GM21390 (cell line): ENCODE measurements around the gene SEC14L5.
"Not testable (repeated sequence)": the region's sequence is repeated elsewhere in the genome, so short reads cannot be mapped to it uniquely, and the experiment has no call there.

Experiments
- ATAC-seq: cut with Tn5 transposase; IDR thresholded peaks from one replicate; pipeline ENCODE4 v1.9.1; 2021; ENCODE audit not compliant: unreplicated experiment

Gene SEC14L5

GRCh38 chr16:5034167-5034523 lies 76.0 kb downstream of the SEC14L5 start:
- no peak for ATAC-seq

GRCh38 chr16:5035909-5036227 lies 77.7 kb downstream of the SEC14L5 start:
- no peak for ATAC-seq

- ATAC-seq: no peak
These were observed 78.4 kb downstream of the SEC14L5 start for GRCh38 chr16:5036228-5037156.

- ATAC-seq: no peak
These were observed 82.3 kb downstream of the SEC14L5 start for GRCh38 chr16:5040451-5040850.

- peak; percentile 72 for ATAC-seq
These were observed 83.5 kb downstream of the SEC14L5 start for GRCh38 chr16:5041600-5042133.

GRCh38 chr16:5042574-5043171 lies 84.5 kb downstream of the SEC14L5 start:
- ATAC-seq: no peak

- ATAC-seq: no peak
These were observed 85.9 kb downstream of the SEC14L5 start for GRCh38 chr16:5044011-5044540.

- not testable (repeated sequence) for ATAC-seq
These were observed 86.5 kb downstream of the SEC14L5 start for GRCh38 chr16:5044581-5044980.

GRCh38 chr16:5045499-5046115 lies 87.5 kb downstream of the SEC14L5 start:
- ATAC-seq: no peak

- no peak for ATAC-seq
These were observed 88.8 kb downstream of the SEC14L5 start for GRCh38 chr16:5046914-5047313.

GRCh38 chr16:5054876-5055865 lies 97.0 kb downstream of the SEC14L5 start:
- no peak for ATAC-seq

- no peak for ATAC-seq
These were observed 98.2 kb downstream of the SEC14L5 start for GRCh38 chr16:5056352-5056751.

- no peak for ATAC-seq
These were observed 100.3 kb downstream of the SEC14L5 start for GRCh38 chr16:5058476-5058875.

GRCh38 chr16:5059386-5060072 lies 101.4 kb downstream of the SEC14L5 start:
- no peak for ATAC-seq

- ATAC-seq: no peak
These were observed 102.0 kb downstream of the SEC14L5 start for GRCh38 chr16:5060073-5060641.

- ATAC-seq: no peak
These were observed 103.9 kb downstream of the SEC14L5 start for GRCh38 chr16:5062051-5062450.

GRCh38 chr16:5062790-5063765 lies 104.9 kb downstream of the SEC14L5 start:
- ATAC-seq: no peak

GRCh38 chr16:5064915-5065314 lies 106.8 kb downstream of the SEC14L5 start:
- ATAC-seq: no peak
